SW480 (cell line): Measurements from ENCODE around the gene USP17L27.
"Not testable (repeated sequence)": the region's sequence is repeated elsewhere in the genome, so short reads cannot be mapped to it uniquely, and the experiment has no call there.

Source experiments
- DNase-seq: peaks from one replicate; pipeline ENCODE4 v3.0.0-alpha.2; 2016; ENCODE audit warnings: low spot score

USP17L27 gene, protein sequence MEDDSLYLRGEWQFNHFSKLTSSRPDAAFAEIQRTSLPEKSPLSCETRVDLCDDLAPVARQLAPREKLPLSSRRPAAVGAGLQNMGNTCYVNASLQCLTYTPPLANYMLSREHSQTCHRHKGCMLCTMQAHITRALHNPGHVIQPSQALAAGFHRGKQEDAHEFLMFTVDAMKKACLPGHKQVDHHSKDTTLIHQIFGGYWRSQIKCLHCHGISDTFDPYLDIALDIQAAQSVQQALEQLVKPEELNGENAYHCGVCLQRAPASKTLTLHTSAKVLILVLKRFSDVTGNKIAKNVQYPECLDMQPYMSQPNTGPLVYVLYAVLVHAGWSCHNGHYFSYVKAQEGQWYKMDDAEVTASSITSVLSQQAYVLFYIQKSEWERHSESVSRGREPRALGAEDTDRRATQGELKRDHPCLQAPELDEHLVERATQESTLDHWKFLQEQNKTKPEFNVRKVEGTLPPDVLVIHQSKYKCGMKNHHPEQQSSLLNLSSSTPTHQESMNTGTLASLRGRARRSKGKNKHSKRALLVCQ

DNA sequence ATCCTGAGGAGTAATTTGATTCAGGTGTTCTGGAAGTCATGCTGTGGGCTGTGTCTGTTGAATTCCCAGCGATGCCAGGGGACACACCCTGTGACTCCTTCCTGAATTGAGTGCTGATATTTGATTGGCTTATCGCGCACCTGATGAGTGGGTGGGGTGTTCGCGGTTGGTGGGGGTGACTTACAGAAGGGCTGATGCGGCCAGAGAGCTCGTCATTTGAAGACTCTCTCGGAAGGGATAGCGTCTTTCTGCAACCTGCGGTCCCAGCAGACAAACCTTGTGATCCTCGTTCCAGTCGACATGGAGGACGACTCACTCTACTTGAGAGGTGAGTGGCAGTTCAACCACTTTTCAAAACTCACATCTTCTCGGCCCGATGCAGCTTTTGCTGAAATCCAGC, at the start of gene USP17L27:
Gene USP17L27 (plus strand): TSS at position 301 of the 400 bp plus-strand sequence. CDS start 0 bp downstream, at position 301.
- DNase-seq: not testable (repeated sequence)

DNA sequence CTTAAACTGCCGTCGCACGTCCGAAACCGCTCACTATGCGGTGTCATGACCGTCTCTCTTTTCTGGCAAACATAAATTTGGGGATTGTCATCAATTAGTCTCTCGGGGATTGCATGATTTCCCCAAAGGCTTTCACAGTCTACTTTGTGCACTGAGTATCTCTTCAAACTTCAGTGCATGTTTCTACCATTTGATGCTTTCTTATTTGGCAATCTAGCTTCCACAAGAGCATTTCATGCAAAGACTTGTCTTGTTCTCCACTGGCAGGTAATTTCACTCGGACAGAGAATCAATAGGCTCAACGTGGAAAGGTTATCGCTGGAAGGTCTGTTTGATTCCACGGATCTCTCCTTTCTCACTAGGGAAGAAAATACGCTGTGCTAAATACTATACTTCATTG, 19.8 kb upstream of the USP17L27 start:
- not testable (repeated sequence) for DNase-seq

DNA sequence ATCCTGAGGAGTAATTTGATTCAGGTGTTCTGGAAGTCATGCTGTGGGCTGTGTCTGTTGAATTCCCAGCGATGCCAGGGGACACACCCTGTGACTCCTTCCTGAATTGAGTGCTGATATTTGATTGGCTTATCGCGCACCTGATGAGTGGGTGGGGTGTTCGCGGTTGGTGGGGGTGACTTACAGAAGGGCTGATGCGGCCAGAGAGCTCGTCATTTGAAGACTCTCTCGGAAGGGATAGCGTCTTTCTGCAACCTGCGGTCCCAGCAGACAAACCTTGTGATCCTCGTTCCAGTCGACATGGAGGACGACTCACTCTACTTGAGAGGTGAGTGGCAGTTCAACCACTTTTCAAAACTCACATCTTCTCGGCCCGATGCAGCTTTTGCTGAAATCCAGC, 19.1 kb upstream of the USP17L27 start, which contains the start of gene USP17L24:
Gene USP17L24 (plus strand): TSS at position 301 of the 400 bp plus-strand sequence. CDS start 0 bp downstream, at position 301.
- DNase-seq: not testable (repeated sequence)

DNA sequence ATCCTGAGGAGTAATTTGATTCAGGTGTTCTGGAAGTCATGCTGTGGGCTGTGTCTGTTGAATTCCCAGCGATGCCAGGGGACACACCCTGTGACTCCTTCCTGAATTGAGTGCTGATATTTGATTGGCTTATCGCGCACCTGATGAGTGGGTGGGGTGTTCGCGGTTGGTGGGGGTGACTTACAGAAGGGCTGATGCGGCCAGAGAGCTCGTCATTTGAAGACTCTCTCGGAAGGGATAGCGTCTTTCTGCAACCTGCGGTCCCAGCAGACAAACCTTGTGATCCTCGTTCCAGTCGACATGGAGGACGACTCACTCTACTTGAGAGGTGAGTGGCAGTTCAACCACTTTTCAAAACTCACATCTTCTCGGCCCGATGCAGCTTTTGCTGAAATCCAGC, 14.3 kb upstream of the USP17L27 start, which contains the start of gene USP17L25:
Gene USP17L25 (plus strand): TSS at position 301 of the 400 bp plus-strand sequence. CDS start 0 bp downstream, at position 301.
- not testable (repeated sequence) for DNase-seq

DNA sequence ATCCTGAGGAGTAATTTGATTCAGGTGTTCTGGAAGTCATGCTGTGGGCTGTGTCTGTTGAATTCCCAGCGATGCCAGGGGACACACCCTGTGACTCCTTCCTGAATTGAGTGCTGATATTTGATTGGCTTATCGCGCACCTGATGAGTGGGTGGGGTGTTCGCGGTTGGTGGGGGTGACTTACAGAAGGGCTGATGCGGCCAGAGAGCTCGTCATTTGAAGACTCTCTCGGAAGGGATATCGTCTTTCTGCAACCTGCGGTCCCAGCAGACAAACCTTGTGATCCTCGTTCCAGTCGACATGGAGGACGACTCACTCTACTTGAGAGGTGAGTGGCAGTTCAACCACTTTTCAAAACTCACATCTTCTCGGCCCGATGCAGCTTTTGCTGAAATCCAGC, 9.6 kb upstream of the USP17L27 start, which contains the start of gene USP17L26:
Gene USP17L26 (plus strand): TSS at position 301 of the 400 bp plus-strand sequence. CDS start 0 bp downstream, at position 301.
- DNase-seq: not testable (repeated sequence)

DNA sequence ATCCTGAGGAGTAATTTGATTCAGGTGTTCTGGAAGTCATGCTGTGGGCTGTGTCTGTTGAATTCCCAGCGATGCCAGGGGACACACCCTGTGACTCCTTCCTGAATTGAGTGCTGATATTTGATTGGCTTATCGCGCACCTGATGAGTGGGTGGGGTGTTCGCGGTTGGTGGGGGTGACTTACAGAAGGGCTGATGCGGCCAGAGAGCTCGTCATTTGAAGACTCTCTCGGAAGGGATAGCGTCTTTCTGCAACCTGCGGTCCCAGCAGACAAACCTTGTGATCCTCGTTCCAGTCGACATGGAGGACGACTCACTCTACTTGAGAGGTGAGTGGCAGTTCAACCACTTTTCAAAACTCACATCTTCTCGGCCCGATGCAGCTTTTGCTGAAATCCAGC, 4.8 kb upstream of the USP17L27 start, which contains the start of gene USP17L5:
Gene USP17L5 (plus strand): TSS at position 301 of the 400 bp plus-strand sequence. CDS start 0 bp downstream, at position 301.
- DNase-seq: not testable (repeated sequence)

DNA sequence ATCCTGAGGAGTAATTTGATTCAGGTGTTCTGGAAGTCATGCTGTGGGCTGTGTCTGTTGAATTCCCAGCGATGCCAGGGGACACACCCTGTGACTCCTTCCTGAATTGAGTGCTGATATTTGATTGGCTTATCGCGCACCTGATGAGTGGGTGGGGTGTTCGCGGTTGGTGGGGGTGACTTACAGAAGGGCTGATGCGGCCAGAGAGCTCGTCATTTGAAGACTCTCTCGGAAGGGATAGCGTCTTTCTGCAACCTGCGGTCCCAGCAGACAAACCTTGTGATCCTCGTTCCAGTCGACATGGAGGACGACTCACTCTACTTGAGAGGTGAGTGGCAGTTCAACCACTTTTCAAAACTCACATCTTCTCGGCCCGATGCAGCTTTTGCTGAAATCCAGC, 4.6 kb downstream of the USP17L27 start, which contains the start of gene USP17L28:
Gene USP17L28 (plus strand): TSS at position 301 of the 400 bp plus-strand sequence. CDS start 0 bp downstream, at position 301.
- not testable (repeated sequence) for DNase-seq

DNA sequence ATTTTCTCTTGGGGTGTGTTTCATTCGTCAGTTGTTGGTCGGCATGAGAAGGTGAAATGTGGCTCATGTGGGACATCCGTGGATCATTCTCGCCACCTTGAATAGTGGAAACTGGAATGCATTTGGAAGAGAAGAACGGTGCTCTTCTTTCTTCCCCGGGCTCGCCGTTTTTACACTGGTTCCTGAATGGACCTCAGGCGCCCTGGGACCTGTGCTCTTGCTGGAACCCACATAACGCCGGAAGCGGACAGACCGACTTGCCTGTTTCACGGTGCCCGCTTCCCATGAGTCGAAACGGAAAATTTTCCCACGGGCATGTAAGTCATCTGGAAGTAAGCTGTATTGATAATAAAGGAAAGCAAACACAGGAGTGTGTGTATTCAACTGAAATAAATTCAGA, 6.9 kb downstream of the USP17L27 start:
- not testable (repeated sequence) for DNase-seq

DNA sequence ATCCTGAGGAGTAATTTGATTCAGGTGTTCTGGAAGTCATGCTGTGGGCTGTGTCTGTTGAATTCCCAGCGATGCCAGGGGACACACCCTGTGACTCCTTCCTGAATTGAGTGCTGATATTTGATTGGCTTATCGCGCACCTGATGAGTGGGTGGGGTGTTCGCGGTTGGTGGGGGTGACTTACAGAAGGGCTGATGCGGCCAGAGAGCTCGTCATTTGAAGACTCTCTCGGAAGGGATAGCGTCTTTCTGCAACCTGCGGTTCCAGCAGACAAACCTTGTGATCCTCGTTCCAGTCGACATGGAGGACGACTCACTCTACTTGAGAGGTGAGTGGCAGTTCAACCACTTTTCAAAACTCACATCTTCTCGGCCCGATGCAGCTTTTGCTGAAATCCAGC, 9.4 kb downstream of the USP17L27 start, which contains the start of gene USP17L29:
Gene USP17L29 (plus strand): TSS at position 301 of the 400 bp plus-strand sequence. CDS start 0 bp downstream, at position 301.
- DNase-seq: not testable (repeated sequence)

DNA sequence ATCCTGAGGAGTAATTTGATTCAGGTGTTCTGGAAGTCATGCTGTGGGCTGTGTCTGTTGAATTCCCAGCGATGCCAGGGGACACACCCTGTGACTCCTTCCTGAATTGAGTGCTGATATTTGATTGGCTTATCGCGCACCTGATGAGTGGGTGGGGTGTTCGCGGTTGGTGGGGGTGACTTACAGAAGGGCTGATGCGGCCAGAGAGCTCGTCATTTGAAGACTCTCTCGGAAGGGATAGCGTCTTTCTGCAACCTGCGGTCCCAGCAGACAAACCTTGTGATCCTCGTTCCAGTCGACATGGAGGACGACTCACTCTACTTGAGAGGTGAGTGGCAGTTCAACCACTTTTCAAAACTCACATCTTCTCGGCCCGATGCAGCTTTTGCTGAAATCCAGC, 18.9 kb downstream of the USP17L27 start, which contains the start of gene USP17L30:
Gene USP17L30 (plus strand): TSS at position 301 of the 400 bp plus-strand sequence. CDS start 0 bp downstream, at position 301.
- DNase-seq: not testable (repeated sequence)

DNA sequence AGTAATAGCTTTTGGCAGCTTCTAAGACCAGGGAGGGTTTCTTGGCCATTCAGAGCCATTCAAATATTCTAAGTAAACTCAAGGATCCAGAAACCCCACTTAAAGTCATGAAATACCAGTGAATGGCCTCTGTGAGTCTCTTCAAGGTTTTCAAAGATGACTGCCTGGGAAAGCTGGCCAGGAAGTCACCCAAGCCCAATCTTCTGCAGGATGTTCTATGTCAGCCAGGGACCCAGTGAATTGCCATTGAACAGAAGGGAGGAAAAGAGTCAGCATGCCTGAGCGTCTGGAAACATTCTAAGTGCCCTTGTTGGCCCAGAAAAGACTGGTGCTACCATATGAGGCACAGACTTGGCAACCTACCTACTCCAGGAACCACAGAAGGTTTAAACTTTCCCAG, 35.9 kb downstream of the USP17L27 start:
- DNase-seq: not testable (repeated sequence)

DNA sequence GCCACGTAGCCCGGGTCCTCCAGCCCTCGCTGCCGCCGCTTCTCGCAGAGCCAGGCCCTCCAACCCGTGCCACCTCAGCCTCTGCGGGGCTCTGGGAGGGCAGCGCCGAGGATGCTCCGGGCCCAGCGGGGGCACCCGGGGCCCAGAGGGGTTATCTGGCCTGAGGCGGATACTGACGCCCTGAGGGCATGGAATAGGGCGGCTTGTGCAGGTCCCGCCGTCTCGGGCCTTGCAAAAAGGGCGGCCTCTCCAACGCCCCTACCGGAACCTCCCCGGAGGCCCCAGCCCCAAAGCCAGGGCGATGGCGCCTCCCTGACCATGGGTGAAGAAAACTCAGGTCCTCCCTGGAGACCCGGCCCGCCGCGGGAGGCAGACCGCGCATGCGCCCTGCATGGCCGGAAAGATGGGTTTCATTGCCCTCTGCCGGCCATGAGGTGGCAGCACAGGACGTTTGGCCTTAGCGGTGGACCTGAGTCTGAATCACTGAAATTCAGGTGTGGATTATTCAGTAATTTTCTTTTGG, 37.1 kb downstream of the USP17L27 start:
- peak; percentile 0 for DNase-seq

DNA sequence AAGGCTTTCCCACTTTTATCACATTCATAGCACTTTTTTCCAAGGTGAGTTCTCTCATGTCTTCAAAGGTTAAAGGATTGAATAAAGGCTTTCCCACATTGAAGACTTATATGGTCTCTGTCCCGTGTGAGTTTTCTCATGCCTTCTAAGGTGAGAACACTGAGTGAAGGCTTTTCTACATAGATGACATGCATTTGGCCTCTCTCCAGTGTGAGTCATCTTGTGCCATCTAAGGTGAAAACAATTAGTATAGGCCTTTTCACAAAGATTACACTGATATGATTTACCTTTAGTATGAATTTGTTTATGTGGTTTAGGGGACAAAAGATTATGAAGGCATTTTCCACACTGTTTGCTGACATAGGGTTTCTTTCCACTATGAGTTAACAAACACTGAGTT, 40.2 kb downstream of the USP17L27 start:
- peak; percentile 0 for DNase-seq

DNA sequence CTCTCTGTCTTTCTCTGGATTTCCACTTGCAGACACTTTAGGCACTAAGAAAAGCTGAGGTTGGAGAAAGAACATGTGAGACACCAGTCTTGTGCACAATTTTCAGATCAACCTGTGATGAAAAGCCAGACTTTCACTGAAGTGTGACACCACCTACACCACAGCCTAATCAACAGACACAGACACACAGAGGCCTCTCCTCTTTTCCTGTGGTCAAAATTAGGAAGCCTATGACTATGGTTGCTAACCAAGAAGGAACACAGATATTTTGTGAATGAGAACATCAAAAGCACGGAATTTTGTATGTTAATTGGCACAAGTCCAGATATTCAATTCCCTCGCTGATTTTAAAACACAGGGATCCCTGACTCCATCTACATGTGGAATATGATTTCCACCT, 45.1 kb downstream of the USP17L27 start:
- DNase-seq: peak; percentile 14
